A549 treated with DMSO at 1 μM for 4 hours (cell line): ENCODE data around the gene CNR1. TPM values are rescaled to one million over a fixed set of nuclear protein-coding genes. Genes with fewer than 3 reads are reported as not detected.

Experiments
- total RNA-seq: library from RNA; stranded (reverse); fragments of 200-300 nt; extraction: Qiagen RNA extraction; gene quantifications from 5 replicates; pipeline ENCODE4 v1.2.3, GENCODE V29; 2022; ENCODE audit warnings: low read depth

Gene CNR1
- 0.24 to 0.53 TPM (median 0.40 TPM) in 5 replicates for total RNA-seq

GRCh38 chr6:88165844-88166492 lies at the start of gene CNR1:
CNR1 (minus strand) TSS chr6:88166347; CDS start chr6:88145274, 21,073 bp downstream.

Other genes with a start within 250 kb of the CNR1 start
- gene SPACA1, start 118.5 kb downstream of the CNR1 start, total RNA-seq: not detected in 5 replicates